Measurements from ENCODE around the gene KLF1. TPM values are rescaled to one million over a fixed set of nuclear protein-coding genes. Genes with fewer than 3 reads are reported as not detected.
"Not testable (repeated sequence)": the region's sequence is repeated elsewhere in the genome, so short reads cannot be mapped to it uniquely, and the experiment has no call there.

KLF1 gene
- total RNA-seq, 1 donor = not detected

DNA sequence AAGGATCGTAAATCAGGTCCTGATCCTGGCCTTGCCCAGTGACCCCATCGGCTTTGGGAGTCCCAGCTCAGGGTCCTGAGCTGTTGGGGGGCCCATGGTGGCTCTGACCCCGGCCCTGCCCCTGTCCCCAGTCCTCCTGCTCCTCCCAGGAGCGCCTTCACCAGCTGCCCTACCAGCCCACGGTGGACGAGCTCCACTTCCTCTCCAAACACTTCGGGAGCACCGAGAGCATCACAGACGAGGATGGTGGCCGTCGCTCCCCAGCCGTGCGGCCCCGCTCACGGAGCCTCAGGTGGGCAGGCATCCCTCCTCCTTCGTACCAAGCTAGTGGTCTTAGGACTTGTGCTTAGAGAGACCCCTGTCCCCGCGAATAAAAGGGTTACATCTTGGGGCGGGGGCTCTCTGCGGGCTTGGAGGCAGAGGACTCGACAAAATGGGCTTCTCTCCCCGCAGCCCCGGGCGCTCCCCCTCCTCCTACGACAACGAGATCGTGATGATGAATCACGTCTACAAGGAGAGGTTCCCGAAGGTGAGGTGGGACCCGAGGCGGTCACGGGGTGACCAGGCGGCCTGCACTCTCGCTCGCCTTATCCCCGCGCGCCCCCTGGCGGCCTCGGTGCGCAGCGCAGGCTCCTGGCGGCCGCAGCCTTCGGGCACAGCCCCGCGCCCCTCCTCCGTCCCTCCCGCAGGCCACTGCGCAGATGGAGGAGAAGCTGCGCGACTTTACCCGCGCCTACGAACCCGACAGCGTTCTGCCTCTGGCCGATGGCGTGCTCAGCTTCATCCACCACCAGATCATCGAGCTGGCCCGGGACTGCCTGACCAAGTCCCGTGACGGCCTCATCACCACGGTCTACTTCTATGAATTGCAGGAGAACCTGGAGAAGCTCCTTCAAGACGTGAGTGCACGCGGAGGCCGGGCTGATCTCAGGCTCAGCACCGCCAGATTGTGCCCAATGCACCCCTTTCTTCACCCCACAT is 39.6 kb downstream of the KLF1 start:
- peak overlapping the region; percentile 83 for H2AFZ ChIP-seq (ENCODE audit: low read length)
- no peaks in the 10 kb centered on the region for H3K36me3 ChIP-seq (ENCODE audit: insufficient read depth, low read length)
- DNase-seq (ENCODE audit: insufficient read length, low spot score, missing footprints) = peak; percentile 99
- peak overlapping the region; percentile 58 for H3K4me3 ChIP-seq (ENCODE audit: insufficient read depth, low read length)
- no peak overlapping the region for H3K27ac ChIP-seq (ENCODE audit: low read depth, low read length)
- H4K20me1 ChIP-seq (ENCODE audit: insufficient read depth, low read length) = no peaks in the 10 kb centered on the region
- peak overlapping the region; percentile 84 for H3K4me2 ChIP-seq (ENCODE audit: insufficient read depth, low read length)
- H3K9me3 ChIP-seq (ENCODE audit: low read depth, low read length) = no peaks in the 10 kb centered on the region
- H3K27me3 ChIP-seq (ENCODE audit: insufficient read depth, low read length) = peaks cover 6% of the 10 kb centered on the region
- H3K4me1 ChIP-seq (ENCODE audit: insufficient read depth, low read length) = peaks cover 4% of the 10 kb centered on the region
- TF ChIP-seq, protein P1, sequence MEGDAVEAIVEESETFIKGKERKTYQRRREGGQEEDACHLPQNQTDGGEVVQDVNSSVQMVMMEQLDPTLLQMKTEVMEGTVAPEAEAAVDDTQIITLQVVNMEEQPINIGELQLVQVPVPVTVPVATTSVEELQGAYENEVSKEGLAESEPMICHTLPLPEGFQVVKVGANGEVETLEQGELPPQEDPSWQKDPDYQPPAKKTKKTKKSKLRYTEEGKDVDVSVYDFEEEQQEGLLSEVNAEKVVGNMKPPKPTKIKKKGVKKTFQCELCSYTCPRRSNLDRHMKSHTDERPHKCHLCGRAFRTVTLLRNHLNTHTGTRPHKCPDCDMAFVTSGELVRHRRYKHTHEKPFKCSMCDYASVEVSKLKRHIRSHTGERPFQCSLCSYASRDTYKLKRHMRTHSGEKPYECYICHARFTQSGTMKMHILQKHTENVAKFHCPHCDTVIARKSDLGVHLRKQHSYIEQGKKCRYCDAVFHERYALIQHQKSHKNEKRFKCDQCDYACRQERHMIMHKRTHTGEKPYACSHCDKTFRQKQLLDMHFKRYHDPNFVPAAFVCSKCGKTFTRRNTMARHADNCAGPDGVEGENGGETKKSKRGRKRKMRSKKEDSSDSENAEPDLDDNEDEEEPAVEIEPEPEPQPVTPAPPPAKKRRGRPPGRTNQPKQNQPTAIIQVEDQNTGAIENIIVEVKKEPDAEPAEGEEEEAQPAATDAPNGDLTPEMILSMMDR (IDR thresholded peaks at IDR 0.05; ENCODE audit: extremely low read depth, low read depth, low read length) = peak; percentile 88
- H3K79me2 ChIP-seq (ENCODE audit: insufficient read depth, low read length) = no peaks in the 10 kb centered on the region

DNA sequence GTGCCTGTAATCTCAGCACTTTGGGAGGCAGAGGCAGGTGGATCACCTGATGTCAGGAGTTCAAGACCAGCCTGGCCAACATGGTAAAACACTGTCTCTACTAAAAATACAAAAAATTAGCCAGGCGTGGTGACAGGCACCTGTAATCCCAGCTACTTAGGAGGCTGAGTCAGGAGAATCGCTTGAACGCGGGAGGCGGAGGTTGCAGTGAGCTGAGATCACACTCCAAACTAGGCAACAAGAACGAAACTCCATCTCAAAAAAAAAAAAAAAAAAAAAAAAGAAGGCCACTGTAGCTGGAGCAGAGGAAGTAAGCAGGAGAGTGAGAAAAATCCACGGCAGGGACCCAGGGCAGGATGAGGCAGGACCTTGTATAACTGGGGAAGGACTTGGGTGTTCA is 40.4 kb downstream of the KLF1 start:
- not testable (repeated sequence) for H3K9me3 ChIP-seq (ENCODE audit: low read depth, low read length); H3K27ac ChIP-seq (ENCODE audit: low read depth, low read length); H4K20me1 ChIP-seq (ENCODE audit: insufficient read depth, low read length); DNase-seq (ENCODE audit: insufficient read length, low spot score, missing footprints); H3K36me3 ChIP-seq (ENCODE audit: insufficient read depth, low read length); H3K4me1 ChIP-seq (ENCODE audit: insufficient read depth, low read length); H3K27me3 ChIP-seq (ENCODE audit: insufficient read depth, low read length); H3K79me2 ChIP-seq (ENCODE audit: insufficient read depth, low read length); H3K4me3 ChIP-seq (ENCODE audit: insufficient read depth, low read length); H2AFZ ChIP-seq (ENCODE audit: low read length); H3K4me2 ChIP-seq (ENCODE audit: insufficient read depth, low read length)

DNA sequence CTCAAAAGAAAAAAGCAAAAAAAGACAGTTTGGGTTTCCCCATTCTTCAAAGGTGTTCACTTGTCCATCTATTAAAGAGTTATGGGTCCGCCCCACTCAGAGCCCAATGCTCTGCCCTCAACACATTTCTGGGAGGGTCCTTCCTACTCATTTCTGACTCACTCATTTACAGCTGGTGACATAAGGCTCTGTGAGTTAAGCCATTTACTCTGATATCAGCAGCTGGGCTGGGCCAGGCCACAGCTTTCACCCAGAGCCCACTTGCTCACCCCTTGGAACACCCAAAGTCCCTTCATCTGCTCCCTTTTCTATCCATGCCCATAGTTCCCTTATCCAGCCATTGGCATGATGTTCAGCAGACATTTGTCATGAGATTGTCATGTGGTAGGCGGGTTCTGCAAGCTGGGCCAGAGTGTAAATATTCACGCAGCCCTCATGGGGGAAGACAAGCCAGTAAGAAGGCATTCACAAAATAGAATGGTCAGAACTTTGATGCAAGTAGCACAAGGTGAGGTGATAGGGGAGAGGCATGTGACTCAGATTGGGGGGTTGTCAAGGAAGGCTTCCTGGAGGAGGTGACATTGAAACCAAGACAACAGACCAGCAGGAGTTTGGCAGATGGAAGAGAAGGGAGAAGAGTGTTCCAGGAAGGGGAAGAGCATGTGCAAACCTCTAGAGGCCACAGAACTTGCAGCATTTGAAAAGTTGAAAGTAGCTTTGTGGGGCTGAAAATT is 42.8 kb downstream of the KLF1 start:
- no peaks in the 10 kb centered on the region for H3K9me3 ChIP-seq (ENCODE audit: low read depth, low read length)
- no peak overlapping the region for H3K4me3 ChIP-seq (ENCODE audit: insufficient read depth, low read length)
- H3K27me3 ChIP-seq (ENCODE audit: insufficient read depth, low read length) = peaks cover 28% of the 10 kb centered on the region
- peaks cover 4% of the 10 kb centered on the region for H3K4me1 ChIP-seq (ENCODE audit: insufficient read depth, low read length)
- DNase-seq (ENCODE audit: insufficient read length, low spot score, missing footprints) = peak; percentile 85
- no peaks in the 10 kb centered on the region for H3K36me3 ChIP-seq (ENCODE audit: insufficient read depth, low read length)
- H3K79me2 ChIP-seq (ENCODE audit: insufficient read depth, low read length) = no peaks in the 10 kb centered on the region
- no peaks in the 10 kb centered on the region for H4K20me1 ChIP-seq (ENCODE audit: insufficient read depth, low read length)
- no peak overlapping the region for H3K27ac ChIP-seq (ENCODE audit: low read depth, low read length)
- H3K4me2 ChIP-seq (ENCODE audit: insufficient read depth, low read length) = no peak overlapping the region
- no peak overlapping the region for H2AFZ ChIP-seq (ENCODE audit: low read length)
- TF ChIP-seq, protein P1 (IDR thresholded peaks at IDR 0.05; ENCODE audit: extremely low read depth, low read depth, low read length) = no peak

DNA sequence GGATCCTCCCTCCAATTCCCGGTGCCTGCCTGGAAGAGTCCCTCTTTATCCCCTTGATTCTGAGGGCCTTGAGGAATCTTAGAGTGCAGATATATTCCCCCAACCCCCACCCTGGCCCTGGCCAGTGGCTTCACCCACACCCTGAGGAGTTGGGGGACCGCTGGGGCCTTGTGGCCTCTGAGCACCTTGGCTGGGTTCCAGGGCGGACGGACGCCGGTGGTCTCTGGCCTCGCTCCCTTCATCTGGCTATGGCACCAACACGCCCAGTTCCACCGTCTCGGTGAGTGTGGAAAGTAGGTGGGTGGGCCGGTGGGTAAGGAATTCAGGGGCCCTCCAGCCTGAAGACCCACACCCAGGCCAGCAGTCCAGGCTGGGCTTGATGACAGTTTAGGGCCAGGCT is 43.7 kb downstream of the KLF1 start:
- TF ChIP-seq, protein P1 (IDR thresholded peaks at IDR 0.05; ENCODE audit: extremely low read depth, low read depth, low read length) = no peak

More for the DNA sequence above, 43.7 kb downstream of the KLF1 start:
- Histone ChIP-seq H3K4me3 (ENCODE audit: insufficient read depth, low read length) (no peak overlapping the region), H3K9me3 (ENCODE audit: low read depth, low read length) (no peaks in the 10 kb centered on the region), H3K4me2 (ENCODE audit: insufficient read depth, low read length) (no peak overlapping the region), H3K27me3 (ENCODE audit: insufficient read depth, low read length) (peaks cover 36% of the 10 kb centered on the region), H2AFZ (ENCODE audit: low read length) (no peak overlapping the region), H4K20me1 (ENCODE audit: insufficient read depth, low read length) (no peaks in the 10 kb centered on the region), H3K4me1 (ENCODE audit: insufficient read depth, low read length) (peaks cover 4% of the 10 kb centered on the region), H3K27ac (ENCODE audit: low read depth, low read length) (no peak overlapping the region), H3K36me3 (ENCODE audit: insufficient read depth, low read length) (no peaks in the 10 kb centered on the region), H3K79me2 (ENCODE audit: insufficient read depth, low read length) (no peaks in the 10 kb centered on the region)
- DNase-seq (ENCODE audit: insufficient read length, low spot score, missing footprints) = no peak
